HL-60 (cell line): ENCODE data around the gene TLR4.
A peak's percentile ranks its signal among the peaks of the same experiment; 100 is the strongest.

Experiments used
- DNase-seq, 2 experiments: peaks; one replicate each; pipeline ENCODE4 v3.0.0-alpha.2; 2010 to 2020; ENCODE audit warnings: low read depth in 1 of 2, low spot score in 1 of 2
- H3K27ac ChIP-seq: fragments of 250-450 bp; sonication (Bioruptor Pico); replicated peaks from 2 replicates; pipeline ENCODE4 v1.5.1; 2020; ENCODE audit warnings: mild to moderate bottlenecking, moderate library complexity
- H3K27me3 ChIP-seq: fragments of 250-450 bp; sonication (Bioruptor Pico); 2 replicates; pipeline ENCODE4 v1.5.1; 2021; ENCODE audit warnings: mild to moderate bottlenecking, moderate library complexity; ENCODE audit not compliant: insufficient read depth, poor library complexity, severe bottlenecking
- H3K4me3 ChIP-seq: replicated peaks from 2 replicates; pipeline ENCODE4 v1.5.1; 2011; ENCODE audit warnings: mild to moderate bottlenecking, control low read depth, low read length; ENCODE audit not compliant: insufficient read depth
- GABPA ChIP-seq: IDR thresholded peaks from 2 replicates; pipeline ENCODE4 v1.6.1; 2012; ENCODE audit warnings: low read depth
- POLR2AphosphoS5 ChIP-seq: IDR thresholded peaks from 2 replicates; pipeline ENCODE4 v1.6.1; 2012; ENCODE audit warnings: low read depth
- SPI1 ChIP-seq: IDR thresholded peaks from 2 replicates; pipeline ENCODE4 v1.6.1; 2012; ENCODE audit warnings: low read depth, mild to moderate bottlenecking, borderline replicate concordance
- TF ChIP-seq, protein P1 (sequence below): IDR thresholded peaks from 2 replicates; pipeline ENCODE4 v1.6.1; 2012; ENCODE audit warnings: low read depth; ENCODE audit not compliant: insufficient replicate concordance
- TF ChIP-seq, protein P2 (sequence below): IDR thresholded peaks from one replicate; pipeline ENCODE4 v1.5.1; 2011; ENCODE audit warnings: low read length, control low read depth, inconsistent platforms; ENCODE audit not compliant: insufficient read depth

Gene TLR4

DNA sequence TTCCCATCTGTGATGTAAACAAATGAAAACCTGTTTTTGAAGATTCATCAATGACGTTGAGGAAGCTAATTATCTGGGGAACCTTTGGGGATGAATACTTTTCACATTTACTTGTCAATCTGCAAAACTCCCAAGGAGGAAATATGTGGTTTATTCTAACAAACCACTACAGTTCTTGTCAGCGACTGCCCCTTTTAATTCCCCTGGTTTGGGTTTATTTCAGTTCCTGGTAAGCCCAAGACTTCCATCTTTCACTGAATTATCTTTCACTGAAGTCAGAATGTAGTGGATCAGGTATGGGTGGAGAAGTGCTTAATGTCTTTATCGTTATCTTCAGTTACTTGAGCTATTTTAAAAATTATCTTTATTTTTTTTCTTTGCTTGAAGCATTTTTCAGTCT lies 40.2 kb downstream of the TLR4 start:
- no peak for TF ChIP-seq SPI1
- TF ChIP-seq POLR2AphosphoS5 = no peak
- TF ChIP-seq, protein P1, sequence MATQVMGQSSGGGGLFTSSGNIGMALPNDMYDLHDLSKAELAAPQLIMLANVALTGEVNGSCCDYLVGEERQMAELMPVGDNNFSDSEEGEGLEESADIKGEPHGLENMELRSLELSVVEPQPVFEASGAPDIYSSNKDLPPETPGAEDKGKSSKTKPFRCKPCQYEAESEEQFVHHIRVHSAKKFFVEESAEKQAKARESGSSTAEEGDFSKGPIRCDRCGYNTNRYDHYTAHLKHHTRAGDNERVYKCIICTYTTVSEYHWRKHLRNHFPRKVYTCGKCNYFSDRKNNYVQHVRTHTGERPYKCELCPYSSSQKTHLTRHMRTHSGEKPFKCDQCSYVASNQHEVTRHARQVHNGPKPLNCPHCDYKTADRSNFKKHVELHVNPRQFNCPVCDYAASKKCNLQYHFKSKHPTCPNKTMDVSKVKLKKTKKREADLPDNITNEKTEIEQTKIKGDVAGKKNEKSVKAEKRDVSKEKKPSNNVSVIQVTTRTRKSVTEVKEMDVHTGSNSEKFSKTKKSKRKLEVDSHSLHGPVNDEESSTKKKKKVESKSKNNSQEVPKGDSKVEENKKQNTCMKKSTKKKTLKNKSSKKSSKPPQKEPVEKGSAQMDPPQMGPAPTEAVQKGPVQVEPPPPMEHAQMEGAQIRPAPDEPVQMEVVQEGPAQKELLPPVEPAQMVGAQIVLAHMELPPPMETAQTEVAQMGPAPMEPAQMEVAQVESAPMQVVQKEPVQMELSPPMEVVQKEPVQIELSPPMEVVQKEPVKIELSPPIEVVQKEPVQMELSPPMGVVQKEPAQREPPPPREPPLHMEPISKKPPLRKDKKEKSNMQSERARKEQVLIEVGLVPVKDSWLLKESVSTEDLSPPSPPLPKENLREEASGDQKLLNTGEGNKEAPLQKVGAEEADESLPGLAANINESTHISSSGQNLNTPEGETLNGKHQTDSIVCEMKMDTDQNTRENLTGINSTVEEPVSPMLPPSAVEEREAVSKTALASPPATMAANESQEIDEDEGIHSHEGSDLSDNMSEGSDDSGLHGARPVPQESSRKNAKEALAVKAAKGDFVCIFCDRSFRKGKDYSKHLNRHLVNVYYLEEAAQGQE = no peak
- TF ChIP-seq GABPA = no peak
- Histone ChIP-seq H3K4me3 (no peak overlapping the region; the same call in 1 of the 2 replicates), H3K27ac (no peak overlapping the region), H3K27me3 (no peaks in the 10 kb centered on the region)
- no peak for DNase-seq

DNA sequence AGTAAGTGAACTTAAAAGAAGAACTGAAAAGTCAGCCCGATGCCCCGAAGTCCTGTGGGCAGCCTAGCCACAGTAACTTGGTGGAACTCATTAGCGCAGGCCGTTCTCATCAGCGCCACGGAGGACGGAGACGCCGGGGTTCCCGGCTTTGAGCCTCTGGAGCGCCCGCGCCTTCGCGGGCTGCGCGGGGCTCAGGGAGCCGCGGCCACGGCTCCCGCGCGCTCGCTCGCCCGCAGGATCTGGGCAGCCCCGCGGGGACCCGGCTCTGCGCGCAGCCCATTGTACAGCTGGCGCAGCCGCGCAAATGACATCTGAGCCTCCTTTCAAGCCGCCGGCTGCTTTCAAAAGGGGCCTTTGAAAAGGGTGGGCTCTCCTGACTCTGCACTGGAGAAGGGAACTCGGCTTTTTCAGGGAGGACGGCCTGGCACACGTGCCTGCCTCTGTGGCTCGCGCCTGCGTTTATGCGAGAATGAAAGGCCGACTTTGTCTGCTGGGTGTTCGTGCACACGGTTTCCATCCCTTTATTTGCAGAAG lies 40.7 kb downstream of the TLR4 start:
- H3K27ac ChIP-seq = no peak overlapping the region
- TF ChIP-seq SPI1 (no peak), GABPA (no peak)
- TF ChIP-seq, protein P1 = no peak
- DNase-seq = peak in 1 of 2 experiments; percentile 20
- H3K27me3 ChIP-seq = no peaks in the 10 kb centered on the region
- H3K4me3 ChIP-seq = peak overlapping the region; percentile 41

DNA sequence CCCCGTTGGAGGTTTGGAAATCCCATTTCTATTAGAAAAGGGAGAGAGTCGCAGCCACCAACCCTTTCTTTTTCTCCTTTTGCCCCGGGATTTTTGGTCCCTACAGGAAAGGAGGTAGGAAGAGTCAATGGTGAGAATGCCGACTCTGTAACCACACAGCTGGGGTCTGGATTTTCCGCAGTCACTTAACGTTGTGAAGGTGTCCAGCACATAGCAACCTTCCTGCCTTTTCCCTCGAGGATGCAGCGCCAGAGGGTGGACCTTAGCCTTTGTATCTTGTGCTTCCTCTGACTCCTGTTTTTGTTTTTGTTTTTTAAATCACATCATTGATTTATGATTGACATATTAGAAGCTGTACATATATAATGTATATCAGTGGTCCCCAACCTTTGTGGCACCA lies 41.4 kb downstream of the TLR4 start:
- no peak for DNase-seq
- Histone ChIP-seq H3K27me3 (no peaks in the 10 kb centered on the region), H3K4me3 (no peak overlapping the region), H3K27ac (no peak overlapping the region)
- TF ChIP-seq, protein P2, sequence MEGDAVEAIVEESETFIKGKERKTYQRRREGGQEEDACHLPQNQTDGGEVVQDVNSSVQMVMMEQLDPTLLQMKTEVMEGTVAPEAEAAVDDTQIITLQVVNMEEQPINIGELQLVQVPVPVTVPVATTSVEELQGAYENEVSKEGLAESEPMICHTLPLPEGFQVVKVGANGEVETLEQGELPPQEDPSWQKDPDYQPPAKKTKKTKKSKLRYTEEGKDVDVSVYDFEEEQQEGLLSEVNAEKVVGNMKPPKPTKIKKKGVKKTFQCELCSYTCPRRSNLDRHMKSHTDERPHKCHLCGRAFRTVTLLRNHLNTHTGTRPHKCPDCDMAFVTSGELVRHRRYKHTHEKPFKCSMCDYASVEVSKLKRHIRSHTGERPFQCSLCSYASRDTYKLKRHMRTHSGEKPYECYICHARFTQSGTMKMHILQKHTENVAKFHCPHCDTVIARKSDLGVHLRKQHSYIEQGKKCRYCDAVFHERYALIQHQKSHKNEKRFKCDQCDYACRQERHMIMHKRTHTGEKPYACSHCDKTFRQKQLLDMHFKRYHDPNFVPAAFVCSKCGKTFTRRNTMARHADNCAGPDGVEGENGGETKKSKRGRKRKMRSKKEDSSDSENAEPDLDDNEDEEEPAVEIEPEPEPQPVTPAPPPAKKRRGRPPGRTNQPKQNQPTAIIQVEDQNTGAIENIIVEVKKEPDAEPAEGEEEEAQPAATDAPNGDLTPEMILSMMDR = no peak
- TF ChIP-seq, protein P1 = no peak
- TF ChIP-seq GABPA = no peak
- no peak for TF ChIP-seq POLR2AphosphoS5
- no peak for TF ChIP-seq SPI1

DNA sequence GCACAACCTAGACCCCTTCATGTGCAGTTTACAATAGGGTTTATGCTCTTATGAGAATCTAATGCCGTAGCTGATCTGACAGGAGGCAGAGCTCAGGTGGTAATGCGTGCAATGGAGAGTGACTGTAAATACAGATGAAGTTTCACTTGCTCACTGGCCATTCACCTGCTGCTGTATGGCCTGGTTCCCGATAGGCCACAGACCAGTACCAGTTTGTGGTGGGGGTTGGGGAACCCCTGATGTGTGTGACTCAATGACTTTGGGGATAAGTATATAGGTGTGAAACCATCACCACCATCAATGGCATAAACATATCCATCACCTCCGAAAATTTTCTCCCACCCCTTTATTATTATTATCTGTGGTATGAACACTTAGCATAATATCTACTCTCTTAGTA lies 42.1 kb downstream of the TLR4 start:
- no peak overlapping the region for H3K27ac ChIP-seq
- H3K4me3 ChIP-seq = no peak overlapping the region
- TF ChIP-seq, protein P1 = no peak
- TF ChIP-seq, protein P2 = no peak
- TF ChIP-seq POLR2AphosphoS5 (no peak), SPI1 (no peak), GABPA (no peak)
- DNase-seq = no peak
- H3K27me3 ChIP-seq = no peaks in the 10 kb centered on the region
